Measurements from ENCODE around the gene TCEANC.

DNA sequence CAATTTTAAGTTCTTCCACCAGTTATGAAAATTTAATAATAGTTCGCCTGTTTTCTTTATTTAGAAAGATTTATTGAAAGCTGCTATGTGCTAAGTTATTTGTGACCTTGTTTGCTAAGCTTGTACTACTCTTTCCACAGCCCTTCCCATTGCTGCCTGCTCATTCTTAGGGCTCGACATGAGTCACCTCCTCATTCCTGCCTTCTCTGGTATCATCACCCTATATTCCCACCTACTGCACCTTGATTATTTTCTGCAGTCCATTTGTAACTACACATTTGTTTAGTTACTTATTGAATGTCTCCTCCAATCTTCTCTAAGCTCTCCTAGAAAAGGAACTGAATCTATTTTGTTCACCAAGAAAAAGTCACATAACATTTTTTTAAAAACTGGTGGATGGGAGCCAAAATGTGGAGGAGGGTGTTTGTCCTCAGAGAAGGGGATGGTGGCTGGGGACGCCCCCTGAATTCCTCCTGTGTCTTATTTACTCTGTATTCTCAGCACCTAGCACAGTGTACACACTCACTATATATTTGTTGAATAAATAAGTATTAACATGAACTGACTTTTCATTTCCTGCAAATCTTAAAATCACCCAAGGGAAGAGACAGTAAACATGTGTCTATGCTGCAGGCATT, 32.3 kb downstream of the TCEANC start:
- TF ChIP-seq CEBPB (IDR thresholded peaks at IDR 0.05; ENCODE audit: low read depth, low read length) (no peak), MAZ (IDR thresholded peaks at IDR 0.05; ENCODE audit: borderline replicate concordance, low read depth, low read length) (no peak), POLR2A (IDR thresholded peaks at IDR 0.05; ENCODE audit: low read depth, low read length) (no peak), CHD1 (IDR thresholded peaks at IDR 0.05; ENCODE audit: low read depth, low read length) (no peak), SMC3 (IDR thresholded peaks at IDR 0.05; ENCODE audit: low read depth, low read length) (no peak), NFE2L2 (IDR thresholded peaks at IDR 0.05; ENCODE audit: low read depth, low read length) (no peak), RFX5 (IDR thresholded peaks at IDR 0.05; ENCODE audit: low read depth, low read length) (no peak), RAD21 (IDR thresholded peaks at IDR 0.05; ENCODE audit: low read length) (no peak)
- TF ChIP-seq, protein P1, sequence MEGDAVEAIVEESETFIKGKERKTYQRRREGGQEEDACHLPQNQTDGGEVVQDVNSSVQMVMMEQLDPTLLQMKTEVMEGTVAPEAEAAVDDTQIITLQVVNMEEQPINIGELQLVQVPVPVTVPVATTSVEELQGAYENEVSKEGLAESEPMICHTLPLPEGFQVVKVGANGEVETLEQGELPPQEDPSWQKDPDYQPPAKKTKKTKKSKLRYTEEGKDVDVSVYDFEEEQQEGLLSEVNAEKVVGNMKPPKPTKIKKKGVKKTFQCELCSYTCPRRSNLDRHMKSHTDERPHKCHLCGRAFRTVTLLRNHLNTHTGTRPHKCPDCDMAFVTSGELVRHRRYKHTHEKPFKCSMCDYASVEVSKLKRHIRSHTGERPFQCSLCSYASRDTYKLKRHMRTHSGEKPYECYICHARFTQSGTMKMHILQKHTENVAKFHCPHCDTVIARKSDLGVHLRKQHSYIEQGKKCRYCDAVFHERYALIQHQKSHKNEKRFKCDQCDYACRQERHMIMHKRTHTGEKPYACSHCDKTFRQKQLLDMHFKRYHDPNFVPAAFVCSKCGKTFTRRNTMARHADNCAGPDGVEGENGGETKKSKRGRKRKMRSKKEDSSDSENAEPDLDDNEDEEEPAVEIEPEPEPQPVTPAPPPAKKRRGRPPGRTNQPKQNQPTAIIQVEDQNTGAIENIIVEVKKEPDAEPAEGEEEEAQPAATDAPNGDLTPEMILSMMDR (conservative IDR thresholded peaks at IDR 0.05; ENCODE audit: low read depth, low read length) = no peak
